ENCODE data around the gene AHCYL2.
"Not testable (repeated sequence)": the region's sequence is repeated elsewhere in the genome, so short reads cannot be mapped to it uniquely, and the experiment has no call there.

- TF ChIP-seq POLR2A (IDR thresholded peaks at IDR 0.05; ENCODE audit: low read depth, low read length); POLR2AphosphoS5 (IDR thresholded peaks at IDR 0.05; ENCODE audit: low read depth, low read length); TAF1 (IDR thresholded peaks at IDR 0.05; ENCODE audit: borderline replicate concordance, low read depth, low read length): not testable (repeated sequence)
Measured at GRCh38 chr7:129252603-129253002, 27.8 kb downstream of the AHCYL2 start.
